Measurements from ENCODE around the gene CCDC85A. TPM values are rescaled to one million over a fixed set of nuclear protein-coding genes. Genes with fewer than 3 reads are reported as not detected.
"Not testable (repeated sequence)": the region's sequence is repeated elsewhere in the genome, so short reads cannot be mapped to it uniquely, and the experiment has no call there.

CCDC85A gene
- total RNA-seq, 2 donors from 2014 or later, result 0.18 to 0.86 TPM

GRCh38 chr2:56155188-56155587 is 28.6 kb upstream of the CCDC85A start:
- no peak overlapping the region for H3K27ac Mint-ChIP-seq
- H3K4me3 Mint-ChIP-seq, result no peak overlapping the region
- H3K4me1 Mint-ChIP-seq, result no peaks in the 10 kb centered on the region
- H3K9ac ChIP-seq (ENCODE audit: extremely low read depth, low read length, poor library complexity, severe bottlenecking), result no peak overlapping the region
- no peak for DNase-seq
- TF ChIP-seq CTCF (conservative IDR thresholded peaks at IDR 0.05), result no peak
- no peaks in the 10 kb centered on the region for H3K9me3 Mint-ChIP-seq
- no peaks in the 10 kb centered on the region for H3K9me3 ChIP-seq (ENCODE audit: control insufficient read depth, low read length)
- H3K4me1 ChIP-seq (ENCODE audit: control insufficient read depth, insufficient read depth, low read length), result no peaks in the 10 kb centered on the region
- WGBS, 2 experiments (ENCODE audit: insufficient coverage in 1 of 2, insufficient read length in 1 of 2), result 48% methylated on average over 2 of the region's 2 CpGs; no CpG with 5 or more reads in 1 of the 2 experiments
- H3K27me3 ChIP-seq (ENCODE audit: control insufficient read depth, insufficient read depth, low read length, poor library complexity, severe bottlenecking), result peaks cover 27% of the 10 kb centered on the region
- H3K27me3 Mint-ChIP-seq (ENCODE audit: insufficient read depth), result peaks cover 13% of the 10 kb centered on the region
- no peaks in the 10 kb centered on the region for H3K36me3 ChIP-seq (ENCODE audit: control insufficient read depth, insufficient read depth, low read length)
- no peaks in the 10 kb centered on the region for H3K36me3 Mint-ChIP-seq (ENCODE audit: low read depth)
- no peak overlapping the region for H3K4me3 ChIP-seq (ENCODE audit: low read length)
- no peak overlapping the region for H3K27ac ChIP-seq (ENCODE audit: low read depth, low read length)

GRCh38 chr2:56159875-56160274 is 23.9 kb upstream of the CCDC85A start:
- H3K27me3 ChIP-seq (ENCODE audit: control insufficient read depth, insufficient read depth, low read length, poor library complexity, severe bottlenecking); H3K9me3 ChIP-seq (ENCODE audit: control insufficient read depth, low read length); H3K4me1 Mint-ChIP-seq; H3K4me3 Mint-ChIP-seq; H3K27ac Mint-ChIP-seq; H3K27ac ChIP-seq (ENCODE audit: low read depth, low read length); H3K4me3 ChIP-seq (ENCODE audit: low read length); H3K9me3 Mint-ChIP-seq; H3K36me3 Mint-ChIP-seq (ENCODE audit: low read depth); H3K9ac ChIP-seq (ENCODE audit: extremely low read depth, low read length, poor library complexity, severe bottlenecking); H3K4me1 ChIP-seq (ENCODE audit: control insufficient read depth, insufficient read depth, low read length); H3K36me3 ChIP-seq (ENCODE audit: control insufficient read depth, insufficient read depth, low read length): not testable (repeated sequence)
- peak; percentile 56 for DNase-seq
- WGBS, 2 experiments (ENCODE audit: insufficient coverage in 1 of 2, insufficient read length in 1 of 2), result 56 to 59% methylated on average over 5 of the region's 5 CpGs
- H3K27me3 Mint-ChIP-seq (ENCODE audit: insufficient read depth), result peaks cover 14% of the 10 kb centered on the region

GRCh38 chr2:56167616-56168562 is 15.9 kb upstream of the CCDC85A start:
- TF ChIP-seq CTCF (conservative IDR thresholded peaks at IDR 0.05), result no peak
- H3K9me3 ChIP-seq (ENCODE audit: control insufficient read depth, low read length), result no peaks in the 10 kb centered on the region
- H3K27me3 ChIP-seq (ENCODE audit: control insufficient read depth, insufficient read depth, low read length, poor library complexity, severe bottlenecking), result peaks cover 66% of the 10 kb centered on the region
- no peak for DNase-seq
- no peak overlapping the region for H3K4me3 Mint-ChIP-seq
- no peak overlapping the region for H3K4me3 ChIP-seq (ENCODE audit: low read length)
- H3K27ac ChIP-seq (ENCODE audit: low read depth, low read length), result no peak overlapping the region
- 92% methylated on average over 2 to 3 of the region's 4 CpGs for WGBS, 2 experiments (ENCODE audit: insufficient coverage in 1 of 2, insufficient read length in 1 of 2)
- no peaks in the 10 kb centered on the region for H3K4me1 ChIP-seq (ENCODE audit: control insufficient read depth, insufficient read depth, low read length)
- H3K36me3 ChIP-seq (ENCODE audit: control insufficient read depth, insufficient read depth, low read length), result no peaks in the 10 kb centered on the region
- H3K9ac ChIP-seq (ENCODE audit: extremely low read depth, low read length, poor library complexity, severe bottlenecking), result no peak overlapping the region
- peaks cover 70% of the 10 kb centered on the region for H3K27me3 Mint-ChIP-seq (ENCODE audit: insufficient read depth)
- H3K27ac Mint-ChIP-seq, result no peak overlapping the region
- no peaks in the 10 kb centered on the region for H3K4me1 Mint-ChIP-seq
- no peaks in the 10 kb centered on the region for H3K9me3 Mint-ChIP-seq
- H3K36me3 Mint-ChIP-seq (ENCODE audit: low read depth), result no peaks in the 10 kb centered on the region

Measured in endodermal cell (in vitro differentiated cells).